Measurements from ENCODE around the gene L2HGDH.

GRCh38 chr14:50303744-50304471, 8.1 kb downstream of the L2HGDH start:
- TF ChIP-seq, protein P1, sequence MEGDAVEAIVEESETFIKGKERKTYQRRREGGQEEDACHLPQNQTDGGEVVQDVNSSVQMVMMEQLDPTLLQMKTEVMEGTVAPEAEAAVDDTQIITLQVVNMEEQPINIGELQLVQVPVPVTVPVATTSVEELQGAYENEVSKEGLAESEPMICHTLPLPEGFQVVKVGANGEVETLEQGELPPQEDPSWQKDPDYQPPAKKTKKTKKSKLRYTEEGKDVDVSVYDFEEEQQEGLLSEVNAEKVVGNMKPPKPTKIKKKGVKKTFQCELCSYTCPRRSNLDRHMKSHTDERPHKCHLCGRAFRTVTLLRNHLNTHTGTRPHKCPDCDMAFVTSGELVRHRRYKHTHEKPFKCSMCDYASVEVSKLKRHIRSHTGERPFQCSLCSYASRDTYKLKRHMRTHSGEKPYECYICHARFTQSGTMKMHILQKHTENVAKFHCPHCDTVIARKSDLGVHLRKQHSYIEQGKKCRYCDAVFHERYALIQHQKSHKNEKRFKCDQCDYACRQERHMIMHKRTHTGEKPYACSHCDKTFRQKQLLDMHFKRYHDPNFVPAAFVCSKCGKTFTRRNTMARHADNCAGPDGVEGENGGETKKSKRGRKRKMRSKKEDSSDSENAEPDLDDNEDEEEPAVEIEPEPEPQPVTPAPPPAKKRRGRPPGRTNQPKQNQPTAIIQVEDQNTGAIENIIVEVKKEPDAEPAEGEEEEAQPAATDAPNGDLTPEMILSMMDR (IDR thresholded peaks at IDR 0.05) = no peak
- TF ChIP-seq POLR2A (IDR thresholded peaks at IDR 0.05) (no peak), EP300 (IDR thresholded peaks at IDR 0.05) (no peak)

Measured in stomach (tissue), 4 donors.